Endodermal cell (in vitro differentiated cells): ENCODE measurements around the gene PTPRK. TPM values are rescaled to one million over a fixed set of nuclear protein-coding genes. Genes with fewer than 3 reads are reported as not detected.

ENCODE experiments used
- DNase-seq: peaks from one replicate; pipeline ENCODE4 v3.0.0-alpha.2; 2017
- H3K27ac ChIP-seq: 2 replicates; pipeline ENCODE4 v1.5.1; 2013; ENCODE audit warnings: mild to moderate bottlenecking, low read depth, low read length, moderate library complexity
- H3K27me3 ChIP-seq: 2 replicates; pipeline ENCODE4 v1.6.1; 2013; ENCODE audit warnings: mild to moderate bottlenecking, low read length, moderate library complexity; ENCODE audit not compliant: insufficient read depth, control insufficient read depth, poor library complexity, severe bottlenecking
- H3K36me3 ChIP-seq: 2 replicates; pipeline ENCODE4 v1.7.0; 2013; ENCODE audit warnings: mild to moderate bottlenecking, low read length, moderate library complexity; ENCODE audit not compliant: control insufficient read depth, insufficient read depth
- H3K4me1 ChIP-seq: one replicate; pipeline ENCODE4 v1.7.0; 2013; ENCODE audit warnings: low read length; ENCODE audit not compliant: control insufficient read depth, insufficient read depth
- H3K4me3 ChIP-seq: 2 replicates; pipeline ENCODE4 v1.5.1; 2013; ENCODE audit warnings: mild to moderate bottlenecking, low read length, moderate library complexity
- H3K9ac ChIP-seq: 2 replicates; pipeline ENCODE4 v1.6.1; 2013; ENCODE audit warnings: mild to moderate bottlenecking, low read length, moderate library complexity; ENCODE audit not compliant: poor library complexity, severe bottlenecking; ENCODE audit errors: extremely low read depth
- H3K9me3 ChIP-seq: 2 replicates; pipeline ENCODE4 v1.6.1; 2013; ENCODE audit warnings: mild to moderate bottlenecking, low read length, moderate library complexity; ENCODE audit not compliant: control insufficient read depth
- H3K27ac Mint-ChIP-seq: 2 replicates; pipeline ENCODE4 v1.8.0; 2020; ENCODE audit warnings: mixed read lengths
- H3K27me3 Mint-ChIP-seq: 2 replicates; pipeline ENCODE4 v1.8.0; 2021; ENCODE audit warnings: mild to moderate bottlenecking, mixed read lengths; ENCODE audit not compliant: insufficient read depth
- H3K36me3 Mint-ChIP-seq: 2 replicates; pipeline ENCODE4 v1.8.0; 2020; ENCODE audit warnings: low read depth, mixed read lengths
- H3K4me1 Mint-ChIP-seq: 2 replicates; pipeline ENCODE4 v1.8.0; 2020; ENCODE audit warnings: mixed read lengths
- H3K4me3 Mint-ChIP-seq: 2 replicates; pipeline ENCODE4 v1.8.0; 2020; ENCODE audit warnings: mild to moderate bottlenecking, moderate library complexity, mixed read lengths
- H3K9me3 Mint-ChIP-seq: 2 replicates; pipeline ENCODE4 v1.8.0; 2020; ENCODE audit warnings: mild to moderate bottlenecking, mixed read lengths
- WGBS, 2 experiments: methylation state at CpG; one replicate each; pipeline versions ENCODE4 v1.1.5 to v1.1.7; 2013; ENCODE audit warnings: missing lambda C conversion rate in 2 of 2, mixed read lengths in 1 of 2; ENCODE audit not compliant: insufficient coverage in 1 of 2, insufficient read length in 1 of 2; 5-methylcytosine and 5-hydroxymethylcytosine counted together
- total RNA-seq, 2 donors: library from RNA; stranded (reverse); fragmentation: NEBNext Ultra II Directional in 1 of 2; extraction: Animal tissue kit (Norgen Biotek cat#: 25700) in 1 of 2; gene quantifications; 2 replicates in 1 of 2; 3 replicates in 1 of 2; pipeline ENCODE4 v1.2.1, GENCODE V29; 2021
- TF ChIP-seq, protein P1 (sequence below): fragments of 200-600 bp; sonication (generic); conservative IDR thresholded peaks from 2 replicates; pipeline ENCODE4 v1.5.0; 2021; ENCODE audit warnings: antibody characterized with exemption, mild to moderate bottlenecking

Gene PTPRK
- total RNA-seq, 2 donors from 2014 or later, result 46.4 to 57.6 TPM

GRCh38 chr6:127963495-127963894 is 556.9 kb downstream of the PTPRK start:
- H3K4me3 Mint-ChIP-seq, result no peak overlapping the region
- no peaks in the 10 kb centered on the region for H3K9me3 ChIP-seq
- H3K27me3 Mint-ChIP-seq, result no peaks in the 10 kb centered on the region
- no peak overlapping the region for H3K9ac ChIP-seq
- no peak overlapping the region for H3K27ac ChIP-seq
- no peaks in the 10 kb centered on the region for H3K4me1 ChIP-seq
- H3K27me3 ChIP-seq, result no peaks in the 10 kb centered on the region
- TF ChIP-seq, protein P1, sequence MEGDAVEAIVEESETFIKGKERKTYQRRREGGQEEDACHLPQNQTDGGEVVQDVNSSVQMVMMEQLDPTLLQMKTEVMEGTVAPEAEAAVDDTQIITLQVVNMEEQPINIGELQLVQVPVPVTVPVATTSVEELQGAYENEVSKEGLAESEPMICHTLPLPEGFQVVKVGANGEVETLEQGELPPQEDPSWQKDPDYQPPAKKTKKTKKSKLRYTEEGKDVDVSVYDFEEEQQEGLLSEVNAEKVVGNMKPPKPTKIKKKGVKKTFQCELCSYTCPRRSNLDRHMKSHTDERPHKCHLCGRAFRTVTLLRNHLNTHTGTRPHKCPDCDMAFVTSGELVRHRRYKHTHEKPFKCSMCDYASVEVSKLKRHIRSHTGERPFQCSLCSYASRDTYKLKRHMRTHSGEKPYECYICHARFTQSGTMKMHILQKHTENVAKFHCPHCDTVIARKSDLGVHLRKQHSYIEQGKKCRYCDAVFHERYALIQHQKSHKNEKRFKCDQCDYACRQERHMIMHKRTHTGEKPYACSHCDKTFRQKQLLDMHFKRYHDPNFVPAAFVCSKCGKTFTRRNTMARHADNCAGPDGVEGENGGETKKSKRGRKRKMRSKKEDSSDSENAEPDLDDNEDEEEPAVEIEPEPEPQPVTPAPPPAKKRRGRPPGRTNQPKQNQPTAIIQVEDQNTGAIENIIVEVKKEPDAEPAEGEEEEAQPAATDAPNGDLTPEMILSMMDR, result no peak
- H3K9me3 Mint-ChIP-seq, result no peaks in the 10 kb centered on the region
- H3K27ac Mint-ChIP-seq, result no peak overlapping the region
- peaks cover 9% of the 10 kb centered on the region for H3K36me3 Mint-ChIP-seq
- H3K36me3 ChIP-seq, result peaks cover 11% of the 10 kb centered on the region
- 92% methylated on average over 4 of the region's 4 CpGs; no CpG with 5 or more reads in 1 of the 2 experiments for WGBS, 2 experiments
- H3K4me3 ChIP-seq, result no peak overlapping the region
- no peaks in the 10 kb centered on the region for H3K4me1 Mint-ChIP-seq
- no peak for DNase-seq

DNA sequence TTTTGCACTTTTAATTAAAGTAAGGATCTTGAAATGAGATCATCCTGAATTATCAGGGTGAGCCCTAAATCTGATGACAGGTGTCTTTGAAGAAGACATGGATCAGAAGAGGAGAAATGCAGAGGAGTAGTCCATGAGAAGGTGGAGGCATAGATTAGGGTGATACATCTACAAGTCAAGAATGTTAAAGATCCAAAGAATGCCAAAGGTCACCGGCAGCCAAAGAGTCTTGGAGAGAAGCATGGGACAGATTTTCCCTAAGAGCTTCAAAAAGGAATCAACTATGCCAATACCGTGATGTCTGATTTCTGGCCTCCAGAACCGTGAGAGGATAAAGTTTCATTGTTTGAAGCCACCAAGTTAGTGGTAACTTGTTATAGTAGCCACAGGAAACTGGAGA is 560.5 kb downstream of the PTPRK start:
- no peak for DNase-seq
- Mint-ChIP-seq H3K27ac (no peak overlapping the region), H3K36me3 (no peaks in the 10 kb centered on the region), H3K27me3 (no peaks in the 10 kb centered on the region), H3K4me3 (no peak overlapping the region), H3K9me3 (no peaks in the 10 kb centered on the region), H3K4me1 (peaks cover 13% of the 10 kb centered on the region)
- H3K4me1 ChIP-seq, result no peaks in the 10 kb centered on the region
- H3K27ac ChIP-seq, result no peak overlapping the region
- WGBS, 2 experiments, result 89 to 93% methylated on average over 3 of the region's 3 CpGs
- no peaks in the 10 kb centered on the region for H3K36me3 ChIP-seq
- no peak overlapping the region for H3K4me3 ChIP-seq
- no peaks in the 10 kb centered on the region for H3K9me3 ChIP-seq
- TF ChIP-seq, protein P1, result no peak
- H3K27me3 ChIP-seq, result no peaks in the 10 kb centered on the region
- no peak overlapping the region for H3K9ac ChIP-seq

GRCh38 chr6:127956956-127957355 is 563.4 kb downstream of the PTPRK start:
- H3K36me3 Mint-ChIP-seq, result no peaks in the 10 kb centered on the region
- WGBS, 2 experiments, result 88 to 89% methylated on average over 1 to 2 of the region's 2 CpGs
- H3K27ac ChIP-seq, result no peak overlapping the region

More at GRCh38 chr6:127956956-127957355, 563.4 kb downstream of the PTPRK start:
- Histone ChIP-seq H3K9me3 (no peaks in the 10 kb centered on the region), H3K9ac (no peak overlapping the region), H3K4me1 (no peaks in the 10 kb centered on the region), H3K36me3 (no peaks in the 10 kb centered on the region), H3K4me3 (no peak overlapping the region), H3K27me3 (no peaks in the 10 kb centered on the region)
- Mint-ChIP-seq H3K27me3 (no peaks in the 10 kb centered on the region), H3K27ac (no peak overlapping the region), H3K4me1 (peaks cover 13% of the 10 kb centered on the region), H3K9me3 (no peaks in the 10 kb centered on the region), H3K4me3 (no peak overlapping the region)
- TF ChIP-seq, protein P1, result no peak
- DNase-seq, result no peak
